Astrocyte of the spinal cord (primary cell): ENCODE data around the gene SLC6A7.

Experiments
- DNase-seq: peaks from one replicate; pipeline ENCODE4 v3.0.0; 2011; ENCODE audit warnings: low read depth, low spot score
- H3K4me3 ChIP-seq: 2 replicates; pipeline ENCODE4 v1.5.1; 2011; ENCODE audit warnings: low read depth, mild to moderate bottlenecking, low read length, moderate library complexity
- in situ Hi-C: cut with HindIII; loops from 2 replicates; pipeline ENCODE4 v1.10.0; 2017; ENCODE audit warnings: low sequenced_read_pairs
- TF ChIP-seq, protein P1 (sequence below): IDR thresholded peaks from 2 replicates; pipeline ENCODE4 v1.5.1; 2012; ENCODE audit warnings: low read depth, mild to moderate bottlenecking, low read length, inconsistent platforms

SLC6A7 gene

GRCh38 chr5:150182774-150183173, 7.1 kb upstream of the SLC6A7 start:
- TF ChIP-seq, protein P1, sequence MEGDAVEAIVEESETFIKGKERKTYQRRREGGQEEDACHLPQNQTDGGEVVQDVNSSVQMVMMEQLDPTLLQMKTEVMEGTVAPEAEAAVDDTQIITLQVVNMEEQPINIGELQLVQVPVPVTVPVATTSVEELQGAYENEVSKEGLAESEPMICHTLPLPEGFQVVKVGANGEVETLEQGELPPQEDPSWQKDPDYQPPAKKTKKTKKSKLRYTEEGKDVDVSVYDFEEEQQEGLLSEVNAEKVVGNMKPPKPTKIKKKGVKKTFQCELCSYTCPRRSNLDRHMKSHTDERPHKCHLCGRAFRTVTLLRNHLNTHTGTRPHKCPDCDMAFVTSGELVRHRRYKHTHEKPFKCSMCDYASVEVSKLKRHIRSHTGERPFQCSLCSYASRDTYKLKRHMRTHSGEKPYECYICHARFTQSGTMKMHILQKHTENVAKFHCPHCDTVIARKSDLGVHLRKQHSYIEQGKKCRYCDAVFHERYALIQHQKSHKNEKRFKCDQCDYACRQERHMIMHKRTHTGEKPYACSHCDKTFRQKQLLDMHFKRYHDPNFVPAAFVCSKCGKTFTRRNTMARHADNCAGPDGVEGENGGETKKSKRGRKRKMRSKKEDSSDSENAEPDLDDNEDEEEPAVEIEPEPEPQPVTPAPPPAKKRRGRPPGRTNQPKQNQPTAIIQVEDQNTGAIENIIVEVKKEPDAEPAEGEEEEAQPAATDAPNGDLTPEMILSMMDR, result no peak
- in situ Hi-C loops, result no loop called here
- DNase-seq, result no peak
- H3K4me3 ChIP-seq, result no peak overlapping the region

- in situ Hi-C loops, result no loop called here
- no peak for DNase-seq
- TF ChIP-seq, protein P1, result no peak
- H3K4me3 ChIP-seq, result no peak overlapping the region
These were observed 6.4 kb upstream of the SLC6A7 start for GRCh38 chr5:150183436-150183835.

DNA sequence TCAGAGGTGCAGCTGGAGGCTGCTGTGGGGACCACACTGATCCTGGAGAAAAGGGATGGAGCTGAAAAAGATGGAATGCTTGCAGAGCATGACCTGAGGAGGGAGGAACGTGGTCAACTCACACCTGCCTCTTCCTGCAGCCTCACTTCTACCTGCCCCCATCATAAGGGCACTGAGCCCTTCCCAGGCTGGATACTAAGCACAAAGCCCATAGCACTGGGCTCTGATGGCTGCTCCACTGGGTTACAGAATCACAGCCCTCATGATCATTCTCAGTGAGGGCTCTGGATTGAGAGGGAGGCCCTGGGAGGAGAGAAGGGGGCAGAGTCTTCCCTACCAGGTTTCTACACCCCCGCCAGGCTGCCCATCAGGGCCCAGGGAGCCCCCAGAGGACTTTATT, 5.9 kb upstream of the SLC6A7 start:
- in situ Hi-C loops, result no loop called here
- TF ChIP-seq, protein P1, result no peak
- no peak for DNase-seq
- no peak overlapping the region for H3K4me3 ChIP-seq

DNA sequence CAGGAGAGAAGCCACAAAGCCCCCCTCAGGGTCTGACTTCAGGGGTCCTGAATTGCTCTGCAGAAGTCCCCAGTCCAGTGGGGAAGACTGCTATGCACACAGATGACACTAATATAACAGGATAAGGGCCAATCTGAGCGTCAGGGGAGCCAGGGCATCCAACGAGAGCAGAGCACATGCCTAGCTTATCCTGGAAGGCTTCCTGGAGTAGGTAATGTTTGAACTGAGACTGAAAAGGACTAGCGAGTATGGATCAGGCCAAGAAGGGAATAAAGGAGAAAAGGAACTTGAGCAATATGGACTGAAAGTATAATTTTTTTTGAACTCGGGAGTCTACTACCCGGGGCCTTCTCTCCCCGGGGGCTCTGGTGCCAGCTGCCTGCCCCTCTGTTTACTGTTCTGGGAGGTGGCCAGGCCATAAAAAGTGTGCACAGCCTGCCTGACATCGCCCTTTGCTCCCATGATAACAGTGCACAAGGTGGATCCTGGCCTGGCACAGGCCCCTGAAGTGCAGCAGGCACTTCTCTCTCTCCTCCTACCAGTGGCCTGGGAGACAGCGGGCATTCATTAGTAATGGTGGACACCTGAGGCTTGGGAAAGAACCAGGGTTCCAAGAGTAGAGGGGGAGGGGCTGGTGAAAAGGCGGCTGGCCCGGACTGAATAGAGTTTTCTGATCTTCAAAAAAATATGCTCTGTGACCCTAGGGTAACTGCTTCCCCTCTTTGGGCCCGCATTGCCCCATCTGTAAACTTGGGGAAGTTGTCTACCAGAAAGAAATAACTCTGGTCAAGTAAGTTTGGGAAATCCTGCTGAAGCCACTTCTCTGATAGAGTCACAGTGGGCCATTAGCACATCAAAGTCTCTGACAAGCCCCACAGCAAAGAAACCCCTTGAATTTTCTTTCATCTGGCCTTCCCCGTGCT, 4.6 kb upstream of the SLC6A7 start:
- TF ChIP-seq, protein P1, result no peak
- no peak overlapping the region for H3K4me3 ChIP-seq
- in situ Hi-C loops, result no loop called here
- no peak for DNase-seq

DNA sequence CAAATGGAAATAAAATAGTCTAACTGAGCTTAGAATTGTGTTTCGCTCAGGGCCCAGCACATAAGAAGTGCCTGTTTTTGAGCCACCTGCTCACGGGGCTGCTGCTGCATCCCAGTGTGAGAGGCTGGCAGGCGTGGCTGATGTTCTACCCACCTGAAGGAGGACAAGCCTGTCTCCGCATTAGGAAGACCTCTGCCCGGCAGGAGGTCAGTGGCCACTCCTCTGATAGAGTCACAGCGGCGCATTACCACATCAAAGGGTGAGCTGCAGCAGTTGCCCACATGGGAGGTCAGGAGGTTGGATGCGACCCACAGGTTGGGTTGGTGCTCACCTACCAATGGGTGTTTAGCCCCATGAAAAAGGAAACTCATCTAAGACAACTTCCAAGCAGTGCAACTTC, 3.7 kb upstream of the SLC6A7 start:
- H3K4me3 ChIP-seq, result no peak overlapping the region
- TF ChIP-seq, protein P1, result no peak
- DNase-seq, result no peak
- in situ Hi-C loops, result no loop called here

GRCh38 chr5:150186897-150187296, 3.0 kb upstream of the SLC6A7 start:
- TF ChIP-seq, protein P1, result no peak
- no peak overlapping the region for H3K4me3 ChIP-seq
- no peak for DNase-seq
- in situ Hi-C loops, result no loop called here
